Endometrial microvascular endothelial cells (primary cell): ENCODE measurements around the gene EXOC3. TPM values are rescaled to one million over a fixed set of nuclear protein-coding genes. Genes with fewer than 3 reads are reported as not detected.

Experiments used
- in situ Hi-C: cut with HindIII; loops from 2 replicates; pipeline ENCODE4 v1.10.0; 2017; ENCODE audit warnings: low sequenced_read_pairs, low pct_unique_long_range_greater_than_20kb; ENCODE audit errors: inconsistent ontology term
- total RNA-seq: library from RNA; depleted of rRNA; stranded (reverse); fragments of >200 nt; gene quantifications from one replicate; pipeline ENCODE4 v1.2.3, GENCODE V29; 2015; ENCODE audit errors: inconsistent ontology term

Gene EXOC3
- total RNA-seq, 1 donor from 2014 or later = 32.1 TPM

DNA sequence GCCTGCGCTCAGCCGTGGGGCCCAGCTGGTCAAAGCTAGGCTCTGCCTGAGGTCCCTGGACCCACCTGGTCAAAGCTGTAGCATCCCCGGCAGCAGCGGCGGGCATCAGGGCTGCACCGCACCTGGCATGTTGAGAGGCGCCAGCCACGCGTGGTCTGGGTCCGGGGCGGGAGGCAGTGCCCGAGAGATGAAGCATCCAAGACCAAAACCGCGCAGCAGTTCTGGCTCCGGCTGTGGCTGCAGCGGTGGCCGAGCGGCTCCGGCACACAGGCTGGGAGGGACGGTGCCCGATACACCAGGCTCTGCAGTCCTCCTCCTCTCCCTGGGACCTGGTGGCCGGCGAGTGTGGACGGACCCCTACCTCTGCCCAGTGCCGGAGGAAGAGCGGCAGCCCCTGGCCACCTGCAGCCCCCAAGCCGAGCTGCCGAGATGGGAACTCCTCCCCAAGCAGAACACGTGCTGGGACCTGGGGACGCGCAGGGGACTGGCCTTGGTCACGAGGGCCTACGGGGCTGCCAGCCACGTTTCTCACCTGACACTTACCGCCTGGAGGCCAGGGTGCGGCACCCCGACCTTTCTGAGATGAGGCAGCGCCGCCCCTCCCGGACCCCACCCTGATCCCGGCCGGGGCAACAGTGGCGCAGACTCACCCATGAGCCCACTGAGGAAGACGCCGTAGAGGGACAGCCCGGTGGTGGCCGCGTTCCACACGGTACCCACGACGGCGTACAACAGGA is 48.3 kb downstream of the EXOC3 start:
- in situ Hi-C loops = no loop called here

DNA sequence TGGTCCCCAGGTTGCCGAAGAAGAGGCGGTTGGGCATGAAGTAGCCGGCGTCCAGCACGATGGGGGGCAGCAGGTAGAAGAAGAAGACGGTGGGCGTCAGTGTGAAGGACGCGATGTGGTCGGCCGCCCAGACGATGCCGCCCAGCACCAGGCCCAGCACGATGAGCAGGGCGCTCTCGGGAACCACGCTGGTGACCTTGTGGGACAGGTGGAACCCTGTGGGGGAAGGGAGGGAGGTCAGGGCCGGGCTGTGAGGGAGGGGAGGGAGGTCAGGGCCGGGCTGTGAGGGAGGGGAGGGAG is 48.8 kb downstream of the EXOC3 start:
- in situ Hi-C loops = no loop called here

DNA sequence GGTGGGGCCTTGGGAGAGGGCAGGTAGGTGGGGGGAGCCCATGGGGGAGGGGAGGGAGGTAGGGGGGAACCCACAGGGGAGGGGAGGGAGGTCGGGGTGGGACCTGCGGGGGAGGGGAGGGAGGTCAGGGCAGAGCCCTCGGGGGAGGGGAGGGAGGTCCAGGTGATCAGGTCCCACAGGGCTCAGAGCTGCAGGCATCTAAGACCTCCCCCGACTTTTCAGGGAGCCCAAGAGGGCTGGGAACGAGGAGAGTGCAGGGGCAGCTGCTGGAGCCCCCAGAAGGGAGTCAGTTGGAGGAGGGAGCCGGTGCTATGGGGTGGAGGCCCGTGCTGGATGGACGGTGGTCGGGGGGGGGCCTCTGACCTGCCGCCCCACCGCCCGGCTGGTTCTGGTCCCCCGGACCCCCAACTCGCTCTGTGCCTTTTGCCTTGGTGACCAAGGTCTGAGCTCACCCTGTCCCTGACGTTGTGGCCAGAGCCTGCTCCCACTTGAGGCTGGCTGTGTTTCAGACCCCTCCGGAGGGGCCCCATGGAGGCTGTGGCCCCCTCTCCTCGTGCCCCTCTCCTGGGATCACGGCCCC is 49.4 kb downstream of the EXOC3 start:
- in situ Hi-C loops = no loop called here

DNA sequence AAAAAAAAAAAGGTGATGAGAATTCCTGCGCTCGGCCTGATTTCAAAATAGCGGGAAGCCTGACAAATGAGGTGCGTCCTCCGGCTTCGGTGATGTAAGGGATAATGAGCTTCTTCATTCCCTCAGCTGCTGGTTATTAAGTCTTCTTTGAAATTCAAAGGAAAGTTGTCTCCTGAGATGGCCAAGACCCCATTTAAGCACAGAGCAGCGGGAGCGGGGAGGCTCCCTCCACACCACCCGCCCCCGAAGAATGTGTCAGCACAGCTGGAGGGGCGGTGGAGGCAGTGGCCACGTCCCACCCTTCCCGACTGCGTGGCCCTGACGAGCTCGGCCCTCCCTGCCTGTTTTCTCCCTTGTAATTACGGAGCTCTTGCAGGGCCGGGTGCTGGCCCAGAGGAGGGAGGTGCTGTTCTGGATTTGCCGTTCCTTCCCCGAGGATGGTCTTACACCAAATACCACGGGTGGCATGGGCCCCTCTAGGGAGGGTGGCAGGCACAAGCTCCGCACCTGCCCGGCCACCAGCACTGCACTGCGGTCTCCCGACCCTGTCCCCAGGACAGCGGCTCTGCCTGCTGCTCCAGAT is 50.2 kb downstream of the EXOC3 start:
- in situ Hi-C loops = no loop called here

DNA sequence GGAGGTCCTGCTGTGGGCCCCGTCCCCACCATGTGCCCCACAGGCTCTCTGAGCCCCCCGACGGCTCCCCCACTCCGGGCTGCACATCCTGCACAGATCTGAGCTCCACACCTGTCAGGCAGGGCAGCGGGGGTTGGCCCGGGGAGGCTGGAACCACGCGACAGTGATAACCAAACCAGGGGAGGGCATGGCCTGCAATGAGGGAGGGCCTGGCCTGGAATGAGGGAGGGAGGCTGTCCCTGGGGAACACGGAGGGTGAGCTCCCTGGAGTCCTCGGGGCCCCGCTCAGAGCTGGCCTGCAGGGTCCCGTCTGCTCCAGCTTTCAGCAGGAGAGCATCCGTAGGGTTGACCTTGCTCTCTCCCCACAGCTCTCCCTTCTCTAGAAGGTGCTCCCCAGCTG is 50.8 kb downstream of the EXOC3 start:
- in situ Hi-C loops = no loop called here

DNA sequence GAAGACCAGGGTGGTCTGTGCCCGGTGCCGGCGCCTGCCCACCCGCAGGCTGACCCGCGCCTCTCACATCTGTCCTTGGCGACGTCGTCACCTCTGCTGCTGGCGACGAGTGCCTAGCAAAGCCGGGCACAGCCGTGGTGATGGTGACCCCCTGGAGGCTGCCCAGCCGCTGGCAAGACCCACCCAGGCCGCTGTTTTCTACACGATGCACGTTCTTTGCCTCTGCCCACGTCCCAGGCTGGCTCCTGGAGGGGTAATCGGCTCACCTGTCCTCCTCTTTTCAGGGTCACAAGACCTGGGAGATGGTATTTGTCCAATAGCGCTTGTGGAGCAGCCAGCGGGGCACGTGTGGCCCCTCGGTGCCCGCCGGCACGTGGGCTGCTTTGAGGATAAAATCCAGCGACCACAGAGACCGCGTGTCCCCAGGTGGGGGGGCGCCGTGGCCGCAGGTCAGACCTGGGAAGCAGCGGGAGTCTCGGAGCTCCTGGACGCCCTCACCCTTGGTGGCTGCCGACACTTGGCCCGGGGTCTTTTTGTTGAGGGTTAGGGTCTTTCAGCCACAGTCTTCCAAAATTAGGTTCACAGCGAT is 51.8 kb downstream of the EXOC3 start:
- in situ Hi-C loops = no loop called here

DNA sequence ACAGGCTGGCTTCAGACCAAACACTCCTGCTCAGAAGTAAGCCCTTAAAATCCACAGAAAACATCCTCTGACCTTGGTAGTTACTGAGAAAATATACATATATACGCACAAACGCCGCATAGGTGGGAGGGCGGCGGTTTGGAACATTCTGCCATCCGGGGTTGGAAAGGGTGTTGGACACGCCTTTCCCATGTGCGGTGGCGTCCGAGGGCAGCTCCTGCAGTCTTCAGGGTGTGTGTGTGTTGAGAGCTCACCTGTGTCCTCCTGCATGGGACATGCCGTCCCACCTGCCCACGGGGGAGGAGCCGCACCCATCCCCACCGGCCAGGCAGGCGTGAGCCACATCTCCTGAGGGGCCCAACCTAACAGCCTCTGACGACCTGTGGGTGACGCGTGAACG is 53.1 kb downstream of the EXOC3 start:
- in situ Hi-C loops = no loop called here

DNA sequence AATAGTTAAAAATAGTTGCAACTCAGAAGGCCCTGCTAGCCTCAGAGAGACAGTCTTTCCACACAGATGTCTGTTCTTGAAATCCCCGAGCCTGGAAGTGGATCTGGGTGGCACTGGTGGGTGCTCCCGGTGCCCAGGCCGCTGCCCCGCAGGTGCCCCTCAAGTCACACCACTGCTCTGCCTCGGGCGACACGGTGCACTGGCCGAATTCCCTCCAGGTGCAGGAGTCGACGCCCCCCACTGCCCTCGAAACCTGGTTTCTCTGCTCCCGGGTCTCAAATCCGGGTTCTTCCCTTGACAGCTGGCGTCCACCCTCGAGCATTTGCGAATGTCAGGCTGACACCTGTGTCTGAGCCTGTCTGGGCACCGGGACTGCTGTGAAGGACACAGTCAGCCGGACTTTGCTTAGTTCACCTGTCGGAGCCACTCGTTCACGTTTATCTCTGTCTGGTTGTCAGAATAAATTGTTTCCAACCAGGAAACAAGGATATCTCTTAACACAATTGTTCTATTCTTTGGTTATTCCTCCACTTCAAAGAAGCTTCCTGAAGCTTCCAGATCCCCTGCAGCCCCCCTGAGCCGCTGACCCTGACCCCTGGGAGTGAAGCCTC is 54.2 kb downstream of the EXOC3 start:
- in situ Hi-C loops = no loop called here

DNA sequence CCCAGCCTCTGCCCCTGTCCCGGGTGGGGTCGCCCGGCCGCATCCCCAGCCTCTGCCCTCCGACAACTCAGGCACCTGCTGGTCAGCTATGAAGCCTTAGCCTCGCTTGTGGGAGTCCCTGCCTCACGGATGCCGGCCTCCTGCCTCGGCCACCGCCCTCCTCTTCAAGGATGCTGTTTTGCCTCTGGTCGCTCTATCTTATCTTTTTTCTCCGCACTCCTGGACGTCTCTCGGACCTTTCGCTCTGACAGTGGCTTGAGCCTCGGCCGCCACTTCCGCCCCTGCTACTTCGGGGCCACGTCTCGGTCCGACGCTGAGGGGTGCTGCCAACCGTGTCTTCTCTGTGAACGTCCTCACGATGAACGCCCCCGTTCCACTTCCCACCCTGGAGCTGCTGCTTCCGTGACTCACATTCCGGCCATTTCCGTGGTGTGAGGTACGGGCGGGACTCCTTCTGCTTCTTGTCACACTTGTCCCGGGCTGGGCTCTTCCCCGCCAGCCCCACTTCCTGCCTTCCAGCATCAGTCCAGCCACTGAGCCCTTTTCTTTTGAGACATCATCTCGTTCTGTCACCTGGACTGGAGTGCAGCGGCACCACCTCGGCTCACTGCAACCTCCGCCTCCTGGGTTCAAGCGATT is 55.0 kb downstream of the EXOC3 start:
- in situ Hi-C loops = no loop called here

DNA sequence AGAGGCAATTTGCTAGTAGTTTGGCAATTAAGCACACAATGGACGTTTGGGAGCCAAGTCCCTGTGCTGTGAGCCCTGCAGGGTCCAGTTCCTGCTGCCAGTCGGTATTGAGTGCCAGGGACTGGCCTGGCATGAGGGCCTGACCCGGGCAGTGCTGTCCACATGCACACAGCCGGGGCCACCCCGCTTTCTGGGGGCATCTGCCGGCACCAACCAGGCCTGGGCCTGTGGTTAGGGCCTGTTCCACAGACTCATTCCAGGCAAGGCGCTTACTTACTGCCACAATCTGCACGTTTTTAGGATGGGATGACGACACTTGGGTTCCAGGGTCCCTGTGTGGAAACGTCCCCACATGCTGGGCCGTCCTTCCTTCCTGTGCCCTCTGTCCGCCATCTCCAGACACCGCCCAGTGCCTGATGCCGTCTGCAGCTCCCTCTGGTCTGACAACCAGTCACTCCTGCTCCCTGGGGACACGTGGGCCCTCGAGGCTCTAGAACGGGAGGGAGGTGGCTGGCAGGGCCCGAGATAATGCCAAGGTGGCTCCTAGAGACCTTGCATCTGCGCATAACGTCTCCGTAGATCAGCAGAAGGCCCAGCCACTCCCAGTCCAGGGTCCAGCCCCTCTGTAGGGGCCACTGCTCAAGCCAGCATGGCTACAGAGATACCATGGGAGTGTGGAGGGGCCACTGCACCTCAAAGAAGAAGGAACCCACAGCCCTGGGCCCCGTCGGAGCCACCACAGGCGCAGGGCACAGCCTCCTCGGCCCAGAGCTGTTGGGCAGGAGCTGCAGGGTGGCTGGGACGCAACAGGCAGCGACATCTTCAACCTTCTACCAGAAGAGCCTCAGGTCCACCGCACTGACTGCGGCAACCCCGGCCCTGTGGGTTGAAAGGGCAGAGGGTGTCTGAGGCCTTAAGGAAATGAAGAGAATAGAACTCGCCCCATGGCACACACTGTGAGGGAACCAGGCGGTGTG is 56.5 kb downstream of the EXOC3 start:
- in situ Hi-C loops = no loop called here

DNA sequence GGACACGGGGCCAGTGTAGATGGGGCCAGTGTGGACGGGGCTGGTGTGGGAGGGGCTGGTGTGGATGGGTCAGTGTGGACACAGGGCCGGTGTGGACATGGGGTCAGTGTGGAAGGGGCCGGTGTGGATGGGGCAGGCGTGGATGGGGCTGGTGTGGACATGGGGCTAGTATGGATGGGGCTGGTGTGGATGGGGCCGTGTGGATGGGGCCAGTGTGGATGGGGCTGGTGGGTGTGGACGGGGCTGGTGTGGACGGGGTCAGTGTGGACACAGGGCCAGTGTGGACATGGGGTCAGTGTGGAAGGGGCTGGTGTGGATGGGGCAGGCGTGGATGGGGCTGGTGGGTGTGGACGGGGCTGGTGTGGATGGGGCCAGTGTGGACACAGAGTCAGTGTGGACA is 57.5 kb downstream of the EXOC3 start:
- in situ Hi-C loops = no loop called here

DNA sequence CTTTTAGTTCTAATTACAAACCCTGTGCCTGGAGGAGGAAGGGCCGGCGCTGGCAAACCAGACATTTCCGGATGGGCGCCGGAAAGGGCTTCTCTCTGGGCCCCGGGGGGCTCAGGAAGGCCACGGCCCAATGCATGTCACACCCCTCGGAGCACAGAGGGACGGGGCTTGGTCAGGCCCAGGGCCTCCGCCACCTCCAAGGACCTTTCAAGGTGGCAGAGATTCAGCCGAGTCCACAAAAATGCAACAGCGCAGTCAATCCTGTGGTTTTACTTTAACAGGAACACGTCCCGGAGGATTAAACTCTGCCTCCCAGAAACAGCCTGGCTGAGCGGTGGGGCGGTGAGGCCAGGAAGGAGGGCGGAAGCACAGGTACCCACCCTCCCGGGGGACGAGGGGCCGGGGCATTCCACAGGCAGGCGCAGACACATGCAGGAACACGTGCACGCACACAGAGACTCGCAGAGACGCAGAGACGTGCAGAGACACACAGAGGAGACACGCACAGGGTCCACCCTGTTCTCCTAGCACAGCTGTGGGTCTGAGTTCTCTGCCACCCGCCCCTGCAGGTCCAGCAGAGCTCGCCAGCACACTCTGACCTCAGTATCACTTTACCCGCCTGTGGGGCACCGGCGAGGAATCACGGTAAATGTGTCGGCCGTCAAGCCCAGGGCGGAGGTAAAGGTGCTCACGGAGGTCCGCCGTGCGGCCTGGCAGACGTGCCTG is 58.3 kb downstream of the EXOC3 start:
- in situ Hi-C loops = no loop called here

DNA sequence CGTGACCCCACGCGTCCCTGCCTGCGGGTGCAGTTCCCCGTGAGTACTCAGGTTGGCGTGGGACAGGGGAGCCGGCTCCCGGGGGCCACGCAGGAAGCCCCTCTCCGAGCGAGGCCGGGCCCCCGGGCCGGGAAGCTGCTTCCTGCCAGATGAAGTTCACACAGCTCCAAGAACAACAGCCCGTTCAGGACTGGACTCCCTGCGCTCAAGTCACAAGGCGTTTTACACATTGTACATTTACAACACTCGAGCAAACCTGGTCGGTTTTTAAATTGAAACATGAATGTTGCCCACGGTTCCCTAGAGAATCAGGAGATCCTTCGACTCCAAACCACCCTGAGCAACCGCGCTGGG is 58.8 kb downstream of the EXOC3 start:
- in situ Hi-C loops = no loop called here

DNA sequence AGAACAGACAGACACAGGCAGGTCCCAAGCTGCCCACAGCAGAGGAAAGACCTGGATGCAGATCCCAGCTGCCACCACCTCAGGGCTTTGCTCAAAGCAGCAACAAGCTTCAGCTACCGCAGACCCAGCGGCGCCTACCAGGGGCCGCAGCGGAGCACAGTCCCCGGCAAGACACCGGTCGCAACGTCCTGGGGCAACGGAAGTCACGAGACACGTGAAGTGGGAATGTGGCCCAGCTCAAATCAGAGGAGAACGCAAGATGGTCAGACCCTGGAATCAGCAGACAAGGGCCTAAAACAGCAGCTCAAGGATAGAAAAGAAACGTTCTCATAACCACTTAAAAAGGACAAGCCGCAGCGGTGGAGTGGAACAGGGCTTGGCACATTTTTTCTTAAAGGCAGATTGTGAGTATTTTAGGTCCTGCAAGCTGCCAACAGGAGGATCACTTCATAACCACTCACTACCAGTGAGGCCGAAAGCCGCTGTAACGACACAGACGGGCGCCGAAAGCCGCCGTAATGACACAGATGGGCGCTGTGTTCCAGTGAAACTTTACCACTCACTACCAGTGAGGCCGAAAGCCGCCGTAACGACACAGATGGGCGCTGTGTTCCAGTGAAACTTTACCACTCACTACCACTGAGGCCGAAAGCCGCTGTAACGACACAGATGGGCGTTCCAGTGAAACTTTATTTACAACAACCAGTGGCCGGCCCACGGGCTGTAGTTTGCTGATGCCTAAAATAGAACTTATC is 59.5 kb downstream of the EXOC3 start:
- in situ Hi-C loops = no loop called here

DNA sequence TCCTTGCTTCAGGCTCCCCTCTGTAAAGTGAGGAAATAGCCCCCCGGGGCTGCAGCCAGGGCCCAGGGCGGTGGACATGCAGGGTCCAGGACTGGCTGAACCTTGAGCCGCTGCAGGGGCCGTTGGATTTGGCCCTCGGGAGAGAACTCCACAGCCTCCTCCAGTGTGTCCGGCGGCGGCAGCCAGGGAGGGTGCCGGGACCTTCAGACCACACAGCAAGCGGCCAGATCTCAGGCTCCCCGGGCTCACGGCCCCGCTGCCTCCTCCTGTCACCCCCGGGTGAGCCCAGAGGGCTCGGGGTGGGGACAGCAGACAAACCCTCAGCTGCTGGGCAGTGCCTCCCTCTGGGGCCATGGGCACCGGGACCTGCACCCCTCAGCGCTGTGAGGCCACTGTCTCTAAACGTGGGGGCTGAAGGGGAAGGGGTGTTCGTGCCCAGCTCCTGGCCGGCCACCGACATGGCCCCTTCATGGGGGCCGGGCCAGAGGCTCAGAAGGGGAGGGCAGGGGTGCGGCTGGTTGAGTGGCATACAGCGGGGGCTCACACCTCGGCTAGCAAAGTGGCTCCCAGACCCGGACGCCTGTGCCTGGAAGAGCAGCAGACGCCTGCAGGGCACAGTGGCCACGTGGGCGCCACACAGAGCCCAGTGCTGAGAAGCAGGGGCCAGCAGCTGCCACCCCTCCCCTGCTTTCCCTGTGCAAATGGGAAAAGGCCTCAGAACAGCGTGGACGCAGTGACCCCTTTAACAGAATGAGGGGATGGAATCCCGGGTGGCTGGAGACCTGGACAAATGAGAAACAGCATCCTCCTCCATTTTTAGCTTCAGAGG is 61.6 kb downstream of the EXOC3 start:
- in situ Hi-C loops = no loop called here

DNA sequence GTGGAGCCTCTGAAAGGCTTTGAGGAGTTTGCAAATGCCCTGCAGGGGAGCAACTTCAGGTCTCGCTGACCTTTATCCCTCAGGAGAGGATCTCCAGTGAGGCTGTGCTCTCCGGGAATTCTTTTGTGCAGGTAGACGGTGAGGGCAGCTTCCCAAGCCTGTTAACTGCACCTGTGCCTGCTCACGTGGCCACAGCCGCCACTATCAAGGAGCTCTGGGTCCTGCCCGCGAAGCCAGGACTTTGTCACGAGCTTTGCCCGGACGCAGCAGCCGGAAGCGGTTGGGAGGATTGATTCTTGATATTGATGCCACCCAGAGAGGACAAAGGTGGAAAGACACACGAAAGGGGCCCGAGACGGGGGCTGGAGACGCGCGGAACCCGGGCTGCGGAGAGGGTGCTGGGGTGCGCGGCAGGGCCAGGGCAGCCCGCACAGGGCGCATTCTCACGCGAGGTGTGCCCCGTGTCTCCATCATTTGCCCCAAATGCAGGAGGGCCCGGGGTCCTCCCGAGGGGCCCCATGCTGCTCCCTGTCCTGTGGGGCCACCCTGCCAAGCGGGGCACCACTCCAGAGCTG is 63.1 kb downstream of the EXOC3 start:
- in situ Hi-C loops = no loop called here
